GM18873 (cell line): ENCODE data around the gene KRTAP6-1.

ENCODE experiments used
- ATAC-seq: cut with Tn5 transposase; IDR thresholded peaks from one replicate; pipeline ENCODE4 v1.9.1; 2021; ENCODE audit warnings: mild to moderate bottlenecking, moderate library complexity, moderate number of reproducible peaks; ENCODE audit not compliant: unreplicated experiment, low FRiP score

KRTAP6-1 gene

DNA sequence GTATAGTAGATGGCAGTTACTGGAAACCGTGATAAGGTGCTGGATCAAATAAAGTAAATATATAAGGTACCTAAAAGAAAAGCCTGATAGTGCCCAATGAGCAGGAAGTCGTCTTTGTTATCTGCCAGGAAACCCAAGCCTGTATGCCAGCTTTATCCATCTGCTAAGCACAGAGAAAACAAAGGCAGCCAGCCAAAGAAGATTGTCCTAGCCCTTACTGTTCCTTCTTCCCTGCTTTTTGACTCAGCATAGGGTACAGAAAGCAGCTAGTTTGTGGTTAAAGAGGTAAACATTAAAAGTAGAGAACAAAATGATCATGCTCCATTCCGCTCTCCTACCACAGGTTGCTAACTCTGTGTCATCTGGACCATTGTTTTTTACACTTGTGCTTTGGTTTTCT lies 33.6 kb downstream of the KRTAP6-1 start:
- no peak for ATAC-seq

DNA sequence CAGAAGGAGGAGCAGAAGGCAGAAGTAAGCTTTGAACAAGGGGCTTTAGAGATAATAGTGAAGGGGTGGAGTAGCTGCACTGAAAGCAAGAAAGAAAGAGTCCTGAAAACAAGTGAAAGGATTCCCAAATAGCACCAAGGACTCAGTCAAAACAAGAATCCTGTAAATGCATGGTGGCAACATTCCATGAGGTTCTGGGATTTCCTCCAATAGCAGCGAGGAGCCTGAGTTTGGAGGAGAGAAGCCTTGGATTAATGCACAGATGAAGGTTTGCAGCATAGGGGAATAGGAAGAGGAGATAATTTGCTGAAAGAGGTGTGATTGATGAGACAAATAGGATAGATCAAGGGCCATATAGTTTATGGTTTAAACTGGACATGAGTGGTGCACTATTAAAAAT lies 34.4 kb downstream of the KRTAP6-1 start:
- ATAC-seq = no peak

- no peak for ATAC-seq
Observed at GRCh38 chr21:30577766-30578165, 36.0 kb downstream of the KRTAP6-1 start.

GRCh38 chr21:30567617-30568016 lies 46.1 kb downstream of the KRTAP6-1 start:
- no peak for ATAC-seq

DNA sequence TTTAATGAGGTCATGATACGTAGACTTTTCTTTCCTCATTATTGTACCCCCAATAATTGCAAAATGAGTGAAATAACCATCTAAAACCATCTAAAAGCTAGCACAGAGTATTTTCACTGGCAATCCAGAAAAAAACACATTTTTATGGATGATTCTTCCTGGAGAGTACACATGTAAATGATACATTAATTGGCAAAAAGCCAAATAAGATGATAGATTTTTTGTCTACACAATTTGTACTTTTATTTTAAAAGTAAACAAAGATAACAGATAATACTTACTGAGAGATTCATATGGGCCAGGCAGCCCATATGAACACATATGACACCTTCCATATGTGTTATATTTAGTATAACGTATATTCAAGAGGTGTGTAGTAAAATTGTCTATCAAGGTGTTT lies 50.1 kb downstream of the KRTAP6-1 start:
- no peak for ATAC-seq
